Renal pelvis (tissue), 4 donors: ENCODE measurements around the gene EPHB6. TPM values are rescaled to one million over a fixed set of nuclear protein-coding genes. Genes with fewer than 3 reads are reported as not detected.

Source experiments
- DNase-seq: peaks from one replicate; pipeline ENCODE4 v3.0.0-alpha.2; 2013
- polyA plus RNA-seq, 3 donors: library from polyadenylated mRNA; unstranded; fragments of 120-200 nt; gene quantifications; one replicate each; pipeline ENCODE4 v1.2.1, GENCODE V29; 2013; ENCODE audit not compliant: insufficient read length in 3 of 3

EPHB6 gene
- polyA plus RNA-seq, 3 donors = 21.3 to 27.8 (median 24.5) TPM

GRCh38 chr7:142827951-142828500 is 26.9 kb upstream of the EPHB6 start:
- DNase-seq = no peak

- no peak for DNase-seq
Measured at GRCh38 chr7:142832417-142832816, 22.5 kb upstream of the EPHB6 start.

- no peak for DNase-seq
Measured at GRCh38 chr7:142833174-142834048, 21.5 kb upstream of the EPHB6 start.

GRCh38 chr7:142835487-142835886 is 19.4 kb upstream of the EPHB6 start:
- DNase-seq = no peak

GRCh38 chr7:142836426-142836825 is 18.4 kb upstream of the EPHB6 start:
- no peak for DNase-seq

- DNase-seq = no peak
Measured at GRCh38 chr7:142838461-142839213, 16.2 kb upstream of the EPHB6 start.

GRCh38 chr7:142842251-142842766 is 12.6 kb upstream of the EPHB6 start:
- no peak for DNase-seq

- no peak for DNase-seq
Measured at GRCh38 chr7:142847353-142847752, 7.5 kb upstream of the EPHB6 start.

GRCh38 chr7:142851269-142851668 is 3.6 kb upstream of the EPHB6 start:
- no peak for DNase-seq

- DNase-seq = no peak
Measured at GRCh38 chr7:142851919-142852318, 3.0 kb upstream of the EPHB6 start.

- DNase-seq = peak; percentile 75
Measured at GRCh38 chr7:142853739-142854371, 1.0 kb upstream of the EPHB6 start.

GRCh38 chr7:142855114-142855743 is 353 bp downstream of the EPHB6 start:
- DNase-seq = peak; percentile 20

- DNase-seq = no peak
Measured at GRCh38 chr7:142855756-142856564, 1.1 kb downstream of the EPHB6 start.

GRCh38 chr7:142856565-142857245 is 1.8 kb downstream of the EPHB6 start:
- DNase-seq = no peak

GRCh38 chr7:142857625-142858024 is 2.7 kb downstream of the EPHB6 start:
- DNase-seq = no peak

GRCh38 chr7:142859411-142859810 is 4.5 kb downstream of the EPHB6 start:
- no peak for DNase-seq

- peak; percentile 16 for DNase-seq
Measured at GRCh38 chr7:142859829-142860228, 5.0 kb downstream of the EPHB6 start.

GRCh38 chr7:142860968-142861367 is 6.1 kb downstream of the EPHB6 start:
- no peak for DNase-seq

GRCh38 chr7:142862351-142862750 is 7.5 kb downstream of the EPHB6 start:
- DNase-seq = peak; percentile 10

GRCh38 chr7:142862786-142863400 is 8.0 kb downstream of the EPHB6 start:
- DNase-seq = no peak
